PFSK-1 (cell line): ENCODE data around the gene UBAC2.

Experiments used
- POLR2AphosphoS5 ChIP-seq: IDR thresholded peaks from 2 replicates; pipeline ENCODE4 v1.6.1; 2012; ENCODE audit warnings: low read depth, mild to moderate bottlenecking, control low read depth, low read length, moderate library complexity
- REST ChIP-seq, 2 experiments: IDR thresholded peaks; 2 replicates each; pipeline versions ENCODE4 v1.6.1 to v1.8.0; 2011 to 2012; ENCODE audit warnings: low read depth in 2 of 2, low read length in 2 of 2, control low read depth in 1 of 2, inconsistent platforms in 1 of 2, mild to moderate bottlenecking in 1 of 2, moderate library complexity in 1 of 2; ENCODE audit not compliant: insufficient read depth in 1 of 2

- TF ChIP-seq REST (IDR thresholded peaks at IDR 0.05; ENCODE audit: insufficient read depth in 1 of 2, low read depth in 2 of 2, low read length in 2 of 2) (no peak), POLR2AphosphoS5 (no peak)
These were observed 54.2 kb downstream of the UBAC2 start for GRCh38 chr13:99254830-99255229.
